Nephron progenitor cell (in vitro differentiated cells): Measurements from ENCODE around the gene GATAD2A.
A peak's percentile ranks its signal among the peaks of the same experiment; 100 is the strongest.

ENCODE experiments used
- DNase-seq: peaks from one replicate; pipeline ENCODE4 v3.0.0; 2021
- H3K27ac Mint-ChIP-seq: 2 replicates; pipeline ENCODE4 v1.8.0; 2021; ENCODE audit warnings: mild to moderate bottlenecking, moderate library complexity, mixed read lengths
- H3K27me3 Mint-ChIP-seq: 2 replicates; pipeline ENCODE4 v1.8.0; 2021; ENCODE audit warnings: mild to moderate bottlenecking, low read depth, mixed read lengths; ENCODE audit not compliant: poor library complexity
- H3K36me3 Mint-ChIP-seq: 2 replicates; pipeline ENCODE4 v1.8.0; 2021; ENCODE audit warnings: low read depth, mixed read lengths
- H3K4me1 Mint-ChIP-seq: 2 replicates; pipeline ENCODE4 v1.8.0; 2021; ENCODE audit warnings: mixed read lengths
- H3K4me3 Mint-ChIP-seq: 2 replicates; pipeline ENCODE4 v1.8.0; 2021; ENCODE audit warnings: mild to moderate bottlenecking, moderate library complexity, mixed read lengths
- H3K9me3 Mint-ChIP-seq: 2 replicates; pipeline ENCODE4 v1.8.0; 2021; ENCODE audit warnings: mild to moderate bottlenecking, moderate library complexity, mixed read lengths
- CTCF ChIP-seq: fragments of 200-600 bp; sonication (generic); IDR thresholded peaks from 2 replicates; pipeline ENCODE4 v1.5.0; 2021; ENCODE audit warnings: antibody characterized with exemption

GATAD2A gene

GRCh38 chr19:19381007-19381926, 24.2 kb upstream of the GATAD2A start:
- TF ChIP-seq CTCF = no peak
- no peak overlapping the region for H3K27ac Mint-ChIP-seq
- DNase-seq = no peak
- H3K4me1 Mint-ChIP-seq = peaks cover 14% of the 10 kb centered on the region
- no peak overlapping the region for H3K4me3 Mint-ChIP-seq
- peaks cover 4% of the 10 kb centered on the region for H3K27me3 Mint-ChIP-seq
- peaks cover 26% of the 10 kb centered on the region for H3K9me3 Mint-ChIP-seq
- H3K36me3 Mint-ChIP-seq = no peaks in the 10 kb centered on the region

- DNase-seq = no peak
- Mint-ChIP-seq H3K27me3 (peaks cover 4% of the 10 kb centered on the region), H3K4me1 (peaks cover 20% of the 10 kb centered on the region), H3K36me3 (no peaks in the 10 kb centered on the region), H3K9me3 (peaks cover 26% of the 10 kb centered on the region), H3K27ac (no peak overlapping the region), H3K4me3 (no peak overlapping the region)
- TF ChIP-seq CTCF = no peak
Measured at GRCh38 chr19:19382118-19382517, 23.4 kb upstream of the GATAD2A start.

GRCh38 chr19:19384486-19384885, 21.0 kb upstream of the GATAD2A start:
- Mint-ChIP-seq H3K36me3 (peaks cover 8% of the 10 kb centered on the region), H3K27ac (no peak overlapping the region), H3K9me3 (peaks cover 26% of the 10 kb centered on the region), H3K27me3 (no peaks in the 10 kb centered on the region), H3K4me1 (peaks cover 36% of the 10 kb centered on the region), H3K4me3 (no peak overlapping the region)
- no peak for DNase-seq
- no peak for TF ChIP-seq CTCF

GRCh38 chr19:19385131-19385895, 20.2 kb upstream of the GATAD2A start:
- DNase-seq = peak; percentile 100
- Mint-ChIP-seq H3K36me3 (peaks cover 8% of the 10 kb centered on the region), H3K4me3 (peak overlapping the region; percentile 84), H3K4me1 (peaks cover 44% of the 10 kb centered on the region), H3K27ac (peak overlapping the region; percentile 96), H3K9me3 (peaks cover 26% of the 10 kb centered on the region), H3K27me3 (peaks cover 5% of the 10 kb centered on the region)
- TF ChIP-seq CTCF = no peak

- peaks cover 8% of the 10 kb centered on the region for H3K36me3 Mint-ChIP-seq
- H3K4me3 Mint-ChIP-seq = peak overlapping the region; percentile 90
- peaks cover 53% of the 10 kb centered on the region for H3K4me1 Mint-ChIP-seq
- H3K9me3 Mint-ChIP-seq = peaks cover 26% of the 10 kb centered on the region
- TF ChIP-seq CTCF = no peak
- peak overlapping the region; percentile 96 for H3K27ac Mint-ChIP-seq
- H3K27me3 Mint-ChIP-seq = peaks cover 5% of the 10 kb centered on the region
- peak; percentile 69 for DNase-seq
Measured at GRCh38 chr19:19385896-19386869, 19.3 kb upstream of the GATAD2A start.
